GM23338 (cell line): Measurements from ENCODE around the gene DDX46. TPM values are rescaled to one million over a fixed set of nuclear protein-coding genes. Genes with fewer than 3 reads are reported as not detected.
"Not testable (repeated sequence)": the region's sequence is repeated elsewhere in the genome, so short reads cannot be mapped to it uniquely, and the experiment has no call there.

Experiments used
- ATAC-seq: fragments of 200-7000 bp; cut with Tn5 transposase; 3 replicates; pipeline ENCODE4 v1.9.1; 2020
- DNase-seq: peaks from one replicate; pipeline ENCODE4 v3.0.0-alpha.2; 2015; ENCODE audit warnings: low spot score
- H2AFZ ChIP-seq: fragments of 200-600 bp; sonication (generic); 2 replicates; pipeline ENCODE4 v1.8.0; 2016; ENCODE audit warnings: antibody characterized with exemption, mild to moderate bottlenecking, moderate library complexity
- H3F3A ChIP-seq: fragments of 200-600 bp; sonication (generic); replicated peaks from 2 replicates; pipeline ENCODE4 v1.8.0; 2017; ENCODE audit warnings: antibody characterized with exemption, mixed run types, low read depth
- H3K27ac ChIP-seq: fragments of 200-600 bp; sonication (generic); 2 replicates; pipeline ENCODE4 v1.6.1; 2016; ENCODE audit warnings: low read depth
- H3K27me3 ChIP-seq: fragments of 200-600 bp; sonication (generic); 2 replicates; pipeline ENCODE4 v1.8.0; 2016; ENCODE audit warnings: mild to moderate bottlenecking, mixed run types, moderate library complexity; ENCODE audit not compliant: insufficient read depth
- H3K36me3 ChIP-seq: fragments of 200-600 bp; sonication (generic); 2 replicates; pipeline ENCODE4 v1.8.0; 2016; ENCODE audit warnings: mild to moderate bottlenecking; ENCODE audit not compliant: insufficient read depth
- H3K4me1 ChIP-seq: fragments of 200-600 bp; sonication (generic); 2 replicates; pipeline ENCODE4 v1.8.0; 2016; ENCODE audit warnings: mild to moderate bottlenecking, moderate library complexity; ENCODE audit not compliant: insufficient read depth
- H3K4me2 ChIP-seq: fragments of 200-600 bp; sonication (generic); 2 replicates; pipeline ENCODE4 v1.7.1; 2017; ENCODE audit warnings: mixed run types
- H3K4me3 ChIP-seq: fragments of 200-600 bp; sonication (generic); 2 replicates; pipeline ENCODE4 v1.6.1; 2016; ENCODE audit warnings: mixed run types
- H3K79me2 ChIP-seq: fragments of 200-600 bp; sonication (generic); replicated peaks from 2 replicates; pipeline ENCODE4 v1.8.0; 2017; ENCODE audit warnings: mild to moderate bottlenecking; ENCODE audit not compliant: insufficient read depth
- H3K9me2 ChIP-seq: fragments of 200-600 bp; sonication (generic); 2 replicates; pipeline ENCODE4 v1.8.0; 2017; ENCODE audit not compliant: insufficient read depth
- H4K20me1 ChIP-seq: fragments of 200-600 bp; sonication (generic); replicated peaks from 2 replicates; pipeline ENCODE4 v1.8.0; 2017; ENCODE audit warnings: mild to moderate bottlenecking; ENCODE audit not compliant: insufficient read depth
- H3K27ac Mint-ChIP-seq: 2 replicates; pipeline ENCODE4 v1.8.0; 2020; ENCODE audit warnings: inconsistent platforms, mild to moderate bottlenecking, moderate library complexity, mixed read lengths
- H3K27me3 Mint-ChIP-seq: 3 replicates; pipeline ENCODE4 v1.8.0; 2022; ENCODE audit warnings: low read depth, mild to moderate bottlenecking, moderate library complexity, mixed read lengths, inconsistent platforms; ENCODE audit not compliant: insufficient read depth, poor library complexity
- H3K36me3 Mint-ChIP-seq: 3 replicates; pipeline ENCODE4 v1.8.0; 2021; ENCODE audit warnings: low read depth, mild to moderate bottlenecking, inconsistent platforms, moderate library complexity, mixed read lengths
- H3K4me1 Mint-ChIP-seq: 3 replicates; pipeline ENCODE4 v1.8.0; 2020; ENCODE audit warnings: mild to moderate bottlenecking, inconsistent platforms, mixed read lengths
- H3K4me3 Mint-ChIP-seq: 3 replicates; pipeline ENCODE4 v1.8.0; 2021; ENCODE audit warnings: moderate library complexity, mild to moderate bottlenecking, inconsistent platforms, mixed read lengths
- H3K9me3 Mint-ChIP-seq: 3 replicates; pipeline ENCODE4 v1.8.0; 2020; ENCODE audit warnings: moderate library complexity, mild to moderate bottlenecking, inconsistent platforms, mixed read lengths
- CTCF ChIP-seq, 2 experiments: fragments of 200-600 bp in 1 of 2; sonication (generic) in 1 of 2; conservative IDR thresholded peaks; 2 replicates each; pipeline versions ENCODE4 v1.5.1 to v1.6.1; 2016 to 2017; ENCODE audit warnings: antibody characterized with exemption in 2 of 2, low read depth in 2 of 2, mild to moderate bottlenecking in 2 of 2, moderate library complexity in 1 of 2
- EZH2 ChIP-seq: fragments of 200-600 bp; sonication (generic); IDR thresholded peaks from one replicate; pipeline ENCODE4 v1.8.0; 2017; ENCODE audit warnings: antibody characterized with exemption, mild to moderate bottlenecking, low read depth; ENCODE audit not compliant: unreplicated experiment
- EZH2phosphoT487 ChIP-seq: fragments of 200-600 bp; sonication (generic); IDR thresholded peaks from one replicate; pipeline ENCODE4 v1.8.1; 2018; ENCODE audit warnings: antibody characterized with exemption; ENCODE audit not compliant: unreplicated experiment
- POLR2AphosphoS5 ChIP-seq: IDR thresholded peaks from 2 replicates; pipeline ENCODE4 v1.6.1; 2016; ENCODE audit warnings: antibody characterized with exemption, low read depth
- STAT1 ChIP-seq: IDR thresholded peaks from one replicate; pipeline ENCODE4 v1.6.1; 2016; ENCODE audit warnings: antibody characterized with exemption; ENCODE audit not compliant: unreplicated experiment
- ZNF114 ChIP-seq: fragments of 250-450 bp; sonication (Bioruptor Pico); IDR thresholded peaks from 2 replicates; pipeline ENCODE4 v1.5.0; 2020; ENCODE audit warnings: mild to moderate bottlenecking, moderate library complexity
- polyA plus RNA-seq: library from polyadenylated mRNA; unstranded; fragments of >200 nt; fragmentation: Nextera tagmentation; extraction: Ambion mirVana; gene quantifications from 2 replicates; pipeline ENCODE4 v1.2.1, GENCODE V29; 2016
- total RNA-seq: library from RNA; depleted of rRNA; stranded (reverse); fragments of >200 nt; shearing (Covaris generic); gene quantifications from 2 replicates; pipeline ENCODE4 v1.2.3, GENCODE V29; 2014
- TF ChIP-seq, protein P1 (sequence below): fragments of 250-450 bp; sonication (Bioruptor Pico); IDR thresholded peaks from 2 replicates; pipeline ENCODE4 v1.5.0; 2020; ENCODE audit warnings: mild to moderate bottlenecking, moderate library complexity

The DDX46 gene
- total and polyA plus RNA-seq, 2 experiments from 2014 or later = 85.6 to 91.4 TPM

- TF ChIP-seq, protein P1, sequence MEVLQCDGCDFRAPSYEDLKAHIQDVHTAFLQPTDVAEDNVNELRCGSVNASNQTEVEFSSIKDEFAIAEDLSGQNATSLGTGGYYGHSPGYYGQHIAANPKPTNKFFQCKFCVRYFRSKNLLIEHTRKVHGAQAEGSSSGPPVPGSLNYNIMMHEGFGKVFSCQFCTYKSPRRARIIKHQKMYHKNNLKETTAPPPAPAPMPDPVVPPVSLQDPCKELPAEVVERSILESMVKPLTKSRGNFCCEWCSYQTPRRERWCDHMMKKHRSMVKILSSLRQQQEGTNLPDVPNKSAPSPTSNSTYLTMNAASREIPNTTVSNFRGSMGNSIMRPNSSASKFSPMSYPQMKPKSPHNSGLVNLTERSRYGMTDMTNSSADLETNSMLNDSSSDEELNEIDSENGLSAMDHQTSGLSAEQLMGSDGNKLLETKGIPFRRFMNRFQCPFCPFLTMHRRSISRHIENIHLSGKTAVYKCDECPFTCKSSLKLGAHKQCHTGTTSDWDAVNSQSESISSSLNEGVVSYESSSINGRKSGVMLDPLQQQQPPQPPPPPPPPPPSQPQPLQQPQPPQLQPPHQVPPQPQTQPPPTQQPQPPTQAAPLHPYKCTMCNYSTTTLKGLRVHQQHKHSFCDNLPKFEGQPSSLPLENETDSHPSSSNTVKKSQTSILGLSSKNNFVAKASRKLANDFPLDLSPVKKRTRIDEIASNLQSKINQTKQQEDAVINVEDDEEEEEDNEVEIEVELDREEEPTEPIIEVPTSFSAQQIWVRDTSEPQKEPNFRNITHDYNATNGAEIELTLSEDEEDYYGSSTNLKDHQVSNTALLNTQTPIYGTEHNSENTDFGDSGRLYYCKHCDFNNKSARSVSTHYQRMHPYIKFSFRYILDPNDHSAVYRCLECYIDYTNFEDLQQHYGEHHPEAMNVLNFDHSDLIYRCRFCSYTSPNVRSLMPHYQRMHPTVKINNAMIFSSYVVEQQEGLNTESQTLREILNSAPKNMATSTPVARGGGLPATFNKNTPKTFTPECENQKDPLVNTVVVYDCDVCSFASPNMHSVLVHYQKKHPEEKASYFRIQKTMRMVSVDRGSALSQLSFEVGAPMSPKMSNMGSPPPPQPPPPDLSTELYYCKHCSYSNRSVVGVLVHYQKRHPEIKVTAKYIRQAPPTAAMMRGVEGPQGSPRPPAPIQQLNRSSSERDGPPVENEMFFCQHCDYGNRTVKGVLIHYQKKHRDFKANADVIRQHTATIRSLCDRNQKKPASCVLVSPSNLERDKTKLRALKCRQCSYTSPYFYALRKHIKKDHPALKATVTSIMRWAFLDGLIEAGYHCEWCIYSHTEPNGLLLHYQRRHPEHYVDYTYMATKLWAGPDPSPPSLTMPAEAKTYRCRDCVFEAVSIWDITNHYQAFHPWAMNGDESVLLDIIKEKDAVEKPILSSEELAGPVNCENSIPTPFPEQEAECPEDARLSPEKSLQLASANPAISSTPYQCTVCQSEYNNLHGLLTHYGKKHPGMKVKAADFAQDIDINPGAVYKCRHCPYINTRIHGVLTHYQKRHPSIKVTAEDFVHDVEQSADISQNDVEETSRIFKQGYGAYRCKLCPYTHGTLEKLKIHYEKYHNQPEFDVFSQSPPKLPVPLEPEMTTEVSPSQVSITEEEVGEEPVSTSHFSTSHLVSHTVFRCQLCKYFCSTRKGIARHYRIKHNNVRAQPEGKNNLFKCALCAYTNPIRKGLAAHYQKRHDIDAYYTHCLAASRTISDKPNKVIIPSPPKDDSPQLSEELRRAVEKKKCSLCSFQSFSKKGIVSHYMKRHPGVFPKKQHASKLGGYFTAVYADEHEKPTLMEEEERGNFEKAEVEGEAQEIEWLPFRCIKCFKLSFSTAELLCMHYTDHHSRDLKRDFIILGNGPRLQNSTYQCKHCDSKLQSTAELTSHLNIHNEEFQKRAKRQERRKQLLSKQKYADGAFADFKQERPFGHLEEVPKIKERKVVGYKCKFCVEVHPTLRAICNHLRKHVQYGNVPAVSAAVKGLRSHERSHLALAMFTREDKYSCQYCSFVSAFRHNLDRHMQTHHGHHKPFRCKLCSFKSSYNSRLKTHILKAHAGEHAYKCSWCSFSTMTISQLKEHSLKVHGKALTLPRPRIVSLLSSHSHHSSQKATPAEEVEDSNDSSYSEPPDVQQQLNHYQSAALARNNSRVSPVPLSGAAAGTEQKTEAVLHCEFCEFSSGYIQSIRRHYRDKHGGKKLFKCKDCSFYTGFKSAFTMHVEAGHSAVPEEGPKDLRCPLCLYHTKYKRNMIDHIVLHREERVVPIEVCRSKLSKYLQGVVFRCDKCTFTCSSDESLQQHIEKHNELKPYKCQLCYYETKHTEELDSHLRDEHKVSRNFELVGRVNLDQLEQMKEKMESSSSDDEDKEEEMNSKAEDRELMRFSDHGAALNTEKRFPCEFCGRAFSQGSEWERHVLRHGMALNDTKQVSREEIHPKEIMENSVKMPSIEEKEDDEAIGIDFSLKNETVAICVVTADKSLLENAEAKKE (CRISPR knock-in tag) = no peak
Observed at GRCh38 chr5:134758176-134758503, 439 bp upstream of the DDX46 start (continued).

GRCh38 chr5:134767528-134768291, 9.1 kb downstream of the DDX46 start:
- H3K27ac Mint-ChIP-seq, H3K27me3 ChIP-seq, H3F3A ChIP-seq, H3K4me3 Mint-ChIP-seq, ATAC-seq, H3K9me3 Mint-ChIP-seq, H3K4me2 ChIP-seq, H3K27me3 Mint-ChIP-seq, H3K4me1 ChIP-seq, DNase-seq, H2AFZ ChIP-seq, H3K4me3 ChIP-seq, H3K27ac ChIP-seq, H3K9me2 ChIP-seq, H3K4me1 Mint-ChIP-seq: not testable (repeated sequence)
- peaks cover 77% of the 10 kb centered on the region for H3K36me3 Mint-ChIP-seq
- Histone ChIP-seq H3K79me2 (peaks cover 49% of the 10 kb centered on the region), H3K36me3 (peaks cover 70% of the 10 kb centered on the region), H4K20me1 (peaks cover 34% of the 10 kb centered on the region)

DNA sequence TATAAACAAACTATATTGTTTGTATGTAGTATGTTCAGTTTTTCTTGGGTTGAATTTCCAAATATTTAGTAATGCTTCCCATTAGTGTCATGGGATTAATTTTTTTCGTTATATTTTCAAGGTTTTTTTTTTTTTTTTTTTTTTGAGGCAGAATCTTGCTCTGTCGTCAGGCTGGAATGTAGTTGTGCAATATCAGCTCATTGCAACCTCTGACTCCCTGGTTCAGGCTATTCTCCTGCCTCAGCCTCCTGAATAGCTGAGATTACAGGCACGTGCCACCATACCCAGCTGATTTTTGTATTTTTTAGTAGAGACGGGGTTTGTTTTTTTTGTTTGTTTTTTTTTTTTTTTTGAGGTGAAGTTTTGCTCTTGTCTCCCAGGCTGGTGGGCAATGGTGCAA, 10.6 kb downstream of the DDX46 start:
- no peak overlapping the region for H3K27ac Mint-ChIP-seq

More for the DNA sequence above, 10.6 kb downstream of the DDX46 start:
- Histone ChIP-seq H2AFZ (no peak overlapping the region), H3K36me3 (peaks cover 77% of the 10 kb centered on the region), H3K27ac (no peak overlapping the region), H3K79me2 (peaks cover 38% of the 10 kb centered on the region), H3K9me2 (no peaks in the 10 kb centered on the region), H3K4me2 (no peak overlapping the region), H3K4me3 (no peak overlapping the region), H4K20me1 (peaks cover 22% of the 10 kb centered on the region), H3K27me3 (no peaks in the 10 kb centered on the region), H3K4me1 (no peaks in the 10 kb centered on the region), H3F3A (0 out of 2 replicates have a peak, but pooled peaks cover 6% of the 10 kb centered on the region)
- ATAC-seq (no peak), DNase-seq (no peak)
- Mint-ChIP-seq H3K4me1 (no peaks in the 10 kb centered on the region), H3K9me3 (no peaks in the 10 kb centered on the region), H3K36me3 (peaks cover 84% of the 10 kb centered on the region), H3K4me3 (no peak overlapping the region), H3K27me3 (no peaks in the 10 kb centered on the region)
- TF ChIP-seq POLR2AphosphoS5 = no peak
- TF ChIP-seq EZH2 = no peak
- TF ChIP-seq STAT1 = no peak
- no peak for TF ChIP-seq ZNF114 (CRISPR knock-in tag)
- TF ChIP-seq CTCF (conservative IDR thresholded peaks at IDR 0.05; ENCODE audit: low read depth in 2 of 2) = no peak
- TF ChIP-seq EZH2phosphoT487 = no peak
